Breast epithelium (tissue), 4 donors: Measurements from ENCODE around the gene MICOS13. TPM values are rescaled to one million over a fixed set of nuclear protein-coding genes. Genes with fewer than 3 reads are reported as not detected.

Source experiments
- DNase-seq, 2 donors: peaks; one replicate each; pipeline ENCODE4 v3.0.0-alpha.2; 2019; ENCODE audit warnings: low spot score in 2 of 2
- H3K27ac ChIP-seq, 2 donors: fragments of 200-600 bp; sonication (generic) in 1 of 2; one replicate each; pipeline ENCODE4 v1.5.1; 2016 to 2019; ENCODE audit warnings: mild to moderate bottlenecking in 1 of 2
- H3K27me3 ChIP-seq, 2 donors: fragments of 200-600 bp; sonication (generic) in 1 of 2; one replicate each; pipeline versions ENCODE4 v1.5.1 to v1.6.0; 2017 to 2019; ENCODE audit warnings: control low read depth in 1 of 2, mild to moderate bottlenecking in 1 of 2
- H3K36me3 ChIP-seq: fragments of 200-600 bp; one replicate; pipeline ENCODE4 v1.5.1; 2019
- H3K4me1 ChIP-seq, 2 donors: fragments of 200-600 bp; sonication (generic); one replicate each; pipeline ENCODE4 v1.5.1; 2016 to 2019; ENCODE audit warnings: control low read depth in 1 of 2
- H3K4me3 ChIP-seq, 3 donors: fragments of 200-600 bp; sonication (generic); 1 replicate in 2 of 3; 2 replicates in 1 of 3; pipeline ENCODE4 v1.5.1; 2016 to 2019; ENCODE audit warnings: mild to moderate bottlenecking in 3 of 3, moderate library complexity in 2 of 3
- H3K9me3 ChIP-seq, 2 donors: fragments of 200-600 bp; sonication (generic) in 1 of 2; one replicate each; pipeline ENCODE4 v1.5.1; 2016 to 2019; ENCODE audit warnings: control low read depth in 1 of 2
- CTCF ChIP-seq, 3 donors: fragments of 450-650 bp; IDR thresholded peaks; one replicate each; pipeline ENCODE4 v1.5.1; 2016 to 2017; ENCODE audit warnings: antibody characterized with exemption in 3 of 3, mild to moderate bottlenecking in 3 of 3, moderate library complexity in 3 of 3
- POLR2A ChIP-seq: fragments of 450-650 bp; IDR thresholded peaks from one replicate; pipeline ENCODE4 v1.6.1; 2016; ENCODE audit warnings: antibody characterized with exemption, mild to moderate bottlenecking, moderate library complexity
- POLR2AphosphoS5 ChIP-seq, 3 donors: sonication (generic); formaldehyde crosslinking; IDR thresholded peaks; one replicate each; pipeline ENCODE4 v1.6.1; 2017; ENCODE audit warnings: antibody characterized with exemption in 3 of 3
- intact Hi-C: fragments of 100-400 bp; cut with DNase I; formaldehyde crosslinking; loops from one replicate; pipeline ENCODE4 v1.15.1; 2023; ENCODE audit warnings: low total_unique reads
- total RNA-seq, 3 donors: library from RNA; depleted of rRNA; stranded (reverse); fragments of >200 nt; gene quantifications; one replicate each; pipeline ENCODE4 v1.1.0, GENCODE V29; 2016

The MICOS13 gene
- total RNA-seq, 3 donors from 2014 or later: 29.4 to 49.5 (median 44.3) TPM

- Histone ChIP-seq H3K4me3 (no peak overlapping the region), H3K4me1 (no peaks in the 10 kb centered on the region), H3K27me3 (no peaks in the 10 kb centered on the region), H3K9me3 (no peaks in the 10 kb centered on the region), H3K36me3 (peaks cover 17% of the 10 kb centered on the region), H3K27ac (no peak overlapping the region)
- no peak for TF ChIP-seq POLR2A
- TF ChIP-seq POLR2AphosphoS5 (IDR thresholded peaks at IDR 0.05): no peak
- no peak for TF ChIP-seq CTCF (IDR thresholded peaks at IDR 0.05)
- no peak for DNase-seq
- intact Hi-C loops: no loop called here
These were observed 31.4 kb upstream of the MICOS13 start for GRCh38 chr19:5711713-5712161.

- no peak for DNase-seq
- Histone ChIP-seq H3K9me3 (no peaks in the 10 kb centered on the region), H3K27me3 (no peaks in the 10 kb centered on the region), H3K27ac (no peak overlapping the region), H3K4me1 (no peaks in the 10 kb centered on the region), H3K36me3 (peaks cover 19% of the 10 kb centered on the region), H3K4me3 (no peak overlapping the region)
- intact Hi-C loops: no loop called here
- TF ChIP-seq POLR2AphosphoS5 (IDR thresholded peaks at IDR 0.05) (no peak), CTCF (IDR thresholded peaks at IDR 0.05) (no peak), POLR2A (no peak)
These were observed 30.7 kb upstream of the MICOS13 start for GRCh38 chr19:5711025-5711424.

GRCh38 chr19:5707576-5708575 is 27.6 kb upstream of the MICOS13 start:
- H3K4me1 ChIP-seq: no peaks in the 10 kb centered on the region
- TF ChIP-seq POLR2A: no peak
- no peak for TF ChIP-seq CTCF (IDR thresholded peaks at IDR 0.05)
- no peak for TF ChIP-seq POLR2AphosphoS5 (IDR thresholded peaks at IDR 0.05)
- H3K9me3 ChIP-seq: no peaks in the 10 kb centered on the region
- H3K27me3 ChIP-seq: no peaks in the 10 kb centered on the region
- H3K4me3 ChIP-seq: no peak overlapping the region
- H3K27ac ChIP-seq: no peak overlapping the region
- no peak for DNase-seq
- intact Hi-C loops: no loop called here
- H3K36me3 ChIP-seq: peaks cover 19% of the 10 kb centered on the region

GRCh38 chr19:5706876-5707573 is 26.7 kb upstream of the MICOS13 start:
- Histone ChIP-seq H3K4me1 (no peaks in the 10 kb centered on the region), H3K27me3 (no peaks in the 10 kb centered on the region), H3K9me3 (no peaks in the 10 kb centered on the region), H3K4me3 (no peak overlapping the region), H3K27ac (no peak overlapping the region), H3K36me3 (peaks cover 14% of the 10 kb centered on the region)
- no peak for DNase-seq
- intact Hi-C loops: no loop called here
- TF ChIP-seq CTCF (IDR thresholded peaks at IDR 0.05) (no peak), POLR2AphosphoS5 (IDR thresholded peaks at IDR 0.05) (no peak), POLR2A (no peak)

- no peaks in the 10 kb centered on the region for H3K9me3 ChIP-seq
- H3K27ac ChIP-seq: no peak overlapping the region
- TF ChIP-seq CTCF (IDR thresholded peaks at IDR 0.05) (no peak), POLR2AphosphoS5 (IDR thresholded peaks at IDR 0.05) (no peak), POLR2A (no peak)
- H3K4me1 ChIP-seq: no peaks in the 10 kb centered on the region
- DNase-seq: no peak
- peaks cover 14% of the 10 kb centered on the region for H3K36me3 ChIP-seq
- H3K4me3 ChIP-seq: no peak overlapping the region
- intact Hi-C loops: no loop called here
- H3K27me3 ChIP-seq: no peaks in the 10 kb centered on the region
These were observed 25.2 kb upstream of the MICOS13 start for GRCh38 chr19:5705552-5705951.
